ENCODE measurements around the gene PPARGC1A. TPM values are rescaled to one million over a fixed set of nuclear protein-coding genes. Genes with fewer than 3 reads are reported as not detected.

The PPARGC1A gene
- total and polyA plus RNA-seq, 2 donors (not counting 3 experiments of a cell fraction or from before 2014, with no cell fraction given), result not detected

GRCh38 chr4:23857367-23857959 lies 32.4 kb downstream of the PPARGC1A start:
- CTCF ChIA-PET, result no interaction called here
- intact Hi-C loops (cut with micrococcal nuclease), result no loop called here

More at GRCh38 chr4:23857367-23857959, 32.4 kb downstream of the PPARGC1A start:
- Histone ChIP-seq H2AFZ (ENCODE audit: low read depth, low read length) (no peak overlapping the region), H3K4me2 (ENCODE audit: insufficient read depth, low read length) (no peak overlapping the region), H3K79me2 (ENCODE audit: control insufficient read depth, insufficient read depth, low read length) (no peaks in the 10 kb centered on the region), H3K9me3 (replicated peaks; ENCODE audit: control insufficient read depth, insufficient read depth, low read length) (peaks cover 4% of the 10 kb centered on the region), H3K9me1 (replicated peaks; ENCODE audit: control insufficient read depth, extremely low read depth, insufficient read depth, low read length) (no peaks in the 10 kb centered on the region), H3K27me3 (ENCODE audit: control insufficient read depth in 2 of 2, insufficient read depth in 2 of 2, low read length in 2 of 2) (no peaks in the 10 kb centered on the region), H3K27ac (ENCODE audit: insufficient read depth, low read depth, low read length) (no peak overlapping the region), H3K4me1 (ENCODE audit: control insufficient read depth, extremely low read depth, insufficient read depth, low read length) (no peaks in the 10 kb centered on the region), H3K4me3 (replicated peaks in 1 of 3; ENCODE audit: insufficient read depth in 1 of 3, low read depth in 1 of 3, low read length in 3 of 3) (no peak overlapping the region), H4K20me1 (replicated peaks; ENCODE audit: control insufficient read depth, extremely low read depth, insufficient read depth, low read length) (no peaks in the 10 kb centered on the region), H3K36me3 (ENCODE audit: control insufficient read depth in 2 of 2, extremely low read depth in 1 of 2, insufficient read depth in 2 of 2, low read length in 2 of 2) (no peaks in the 10 kb centered on the region), H3K9ac (replicated peaks; ENCODE audit: extremely low read depth, insufficient read depth, low read length) (no peak overlapping the region)
- POLR2A ChIA-PET, result no interaction called here
- FAIRE-seq (no peak), DNase-seq (ENCODE audit: low read depth, low spot score) (no peak)
- dilution Hi-C loops (cut with MboI; ENCODE audit: extremely low pct_ligation_motif_present, low sequenced_read_pairs), result no loop called here
- TF ChIP-seq FOS (IDR thresholded peaks at IDR 0.05; ENCODE audit: borderline replicate concordance, insufficient read depth, low read length) (no peak), CTCF (IDR thresholded peaks at IDR 0.05; ENCODE audit: extremely low read depth in 1 of 2, insufficient read depth in 1 of 2, low read depth in 1 of 2, low read length in 2 of 2) (no peak), GATA2 (IDR thresholded peaks at IDR 0.05; ENCODE audit: insufficient read depth, insufficient read length, low read depth, low read length) (no peak), POLR2A (IDR thresholded peaks at IDR 0.05; ENCODE audit: low read depth, low read length) (no peak), MYC (IDR thresholded peaks at IDR 0.05; ENCODE audit: low read depth, low read length) (no peak), JUN (IDR thresholded peaks at IDR 0.05; ENCODE audit: borderline replicate concordance, insufficient read depth, insufficient read length, low read depth) (no peak), POLR2AphosphoS5 (IDR thresholded peaks at IDR 0.05; ENCODE audit: insufficient read depth, low read depth, low read length) (no peak), EZH2 (IDR thresholded peaks at IDR 0.05; ENCODE audit: borderline replicate concordance, low read depth, low read length, severe bottlenecking) (no peak)
- no TSS peak for BruUV-seq (replicated peaks)
